ENCODE measurements around the gene COX20. TPM values are rescaled to one million over a fixed set of nuclear protein-coding genes. Genes with fewer than 3 reads are reported as not detected.
A peak's percentile ranks its signal among the peaks of the same experiment; 100 is the strongest.
"Not testable (repeated sequence)": the region's sequence is repeated elsewhere in the genome, so short reads cannot be mapped to it uniquely, and the experiment has no call there.

Gene COX20
- polyA plus RNA-seq (ENCODE audit: insufficient read length) = 40.5 TPM

- peak; percentile 98 for DNase-seq
These were observed at the start of gene COX20 for GRCh38 chr1:244835276-244836134. TSS of gene COX20 (plus strand) at chr1:244835658. CDS start at chr1:244835715, 57 bp downstream.

- no peak for DNase-seq
These were observed 46.8 kb upstream of the COX20 start for GRCh38 chr1:244788493-244789275.

- no peak for DNase-seq
These were observed 46.2 kb upstream of the COX20 start for GRCh38 chr1:244789276-244789580.

GRCh38 chr1:244789731-244790130 lies 45.7 kb upstream of the COX20 start:
- DNase-seq = no peak

- DNase-seq = no peak
These were observed 44.4 kb upstream of the COX20 start for GRCh38 chr1:244791061-244791460.

GRCh38 chr1:244792188-244792850 lies 43.1 kb upstream of the COX20 start:
- DNase-seq = no peak

- DNase-seq = no peak
These were observed 41.4 kb upstream of the COX20 start for GRCh38 chr1:244794071-244794470.

- not testable (repeated sequence) for DNase-seq
These were observed 40.9 kb upstream of the COX20 start for GRCh38 chr1:244794516-244794915.

GRCh38 chr1:244796719-244797406 lies 38.6 kb upstream of the COX20 start:
- peak; percentile 63 for DNase-seq

- DNase-seq = no peak
These were observed 34.6 kb upstream of the COX20 start for GRCh38 chr1:244800821-244801220.

GRCh38 chr1:244801246-244801645 lies 34.2 kb upstream of the COX20 start:
- no peak for DNase-seq

GRCh38 chr1:244802041-244802440 lies 33.4 kb upstream of the COX20 start:
- no peak for DNase-seq

GRCh38 chr1:244802556-244803239 lies 32.8 kb upstream of the COX20 start:
- DNase-seq = no peak

GRCh38 chr1:244804841-244805240 lies 30.6 kb upstream of the COX20 start:
- DNase-seq = no peak

- DNase-seq = no peak
These were observed 28.3 kb upstream of the COX20 start for GRCh38 chr1:244807138-244807537.

GRCh38 chr1:244810221-244810620 lies 25.2 kb upstream of the COX20 start:
- DNase-seq = no peak

- no peak for DNase-seq
These were observed 22.1 kb upstream of the COX20 start for GRCh38 chr1:244813327-244813726.

- no peak for DNase-seq
These were observed 19.8 kb upstream of the COX20 start for GRCh38 chr1:244815600-244816099.

- DNase-seq = no peak
These were observed 18.0 kb upstream of the COX20 start for GRCh38 chr1:244817415-244817894.

- DNase-seq = no peak
These were observed 15.3 kb upstream of the COX20 start for GRCh38 chr1:244820131-244820530.

- no peak for DNase-seq
These were observed 14.3 kb upstream of the COX20 start for GRCh38 chr1:244821134-244821533.

GRCh38 chr1:244822878-244823277 lies 12.6 kb upstream of the COX20 start:
- DNase-seq = no peak

Data from hindlimb muscle (tissue), 1 donor.